Uterus (tissue), 2 donors: ENCODE results near the gene OPTC.

Experiments
- POLR2A ChIP-seq, 2 donors: fragments of 450-650 bp; IDR thresholded peaks; one replicate each; pipeline ENCODE4 v1.6.1; 2016; ENCODE audit warnings: antibody characterized with exemption in 2 of 2, mild to moderate bottlenecking in 1 of 2, moderate library complexity in 1 of 2
- TF ChIP-seq, protein P1 (sequence below), 4 experiments: fragments of 200-600 bp in 2 of 4; fragments of 450-650 bp in 2 of 4; sonication (generic) in 2 of 4; IDR thresholded peaks; one replicate each; pipeline ENCODE4 v1.5.1; 2016 to 2019; ENCODE audit warnings: antibody characterized with exemption in 4 of 4, mild to moderate bottlenecking in 2 of 4, moderate library complexity in 1 of 4

DNA sequence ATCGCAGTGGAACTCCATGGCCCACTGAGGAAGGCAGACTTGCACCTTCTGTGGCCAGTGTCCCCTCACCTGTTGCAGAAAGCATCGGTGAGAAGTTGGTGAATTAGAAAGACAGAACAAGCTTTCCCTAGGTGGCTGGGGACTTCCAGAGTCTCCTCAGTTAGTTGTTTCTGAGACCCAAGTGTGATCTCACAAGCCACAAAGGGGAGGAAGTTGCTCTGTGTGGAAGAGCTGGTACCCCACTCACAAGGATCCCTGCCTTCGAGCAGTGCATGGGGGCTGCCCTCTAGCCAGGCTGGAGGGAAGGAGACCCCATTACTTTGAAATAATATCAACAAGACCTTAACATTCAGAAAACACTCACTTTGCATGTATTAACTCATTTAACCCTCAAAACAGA is 16.2 kb upstream of the OPTC start:
- TF ChIP-seq, protein P1, sequence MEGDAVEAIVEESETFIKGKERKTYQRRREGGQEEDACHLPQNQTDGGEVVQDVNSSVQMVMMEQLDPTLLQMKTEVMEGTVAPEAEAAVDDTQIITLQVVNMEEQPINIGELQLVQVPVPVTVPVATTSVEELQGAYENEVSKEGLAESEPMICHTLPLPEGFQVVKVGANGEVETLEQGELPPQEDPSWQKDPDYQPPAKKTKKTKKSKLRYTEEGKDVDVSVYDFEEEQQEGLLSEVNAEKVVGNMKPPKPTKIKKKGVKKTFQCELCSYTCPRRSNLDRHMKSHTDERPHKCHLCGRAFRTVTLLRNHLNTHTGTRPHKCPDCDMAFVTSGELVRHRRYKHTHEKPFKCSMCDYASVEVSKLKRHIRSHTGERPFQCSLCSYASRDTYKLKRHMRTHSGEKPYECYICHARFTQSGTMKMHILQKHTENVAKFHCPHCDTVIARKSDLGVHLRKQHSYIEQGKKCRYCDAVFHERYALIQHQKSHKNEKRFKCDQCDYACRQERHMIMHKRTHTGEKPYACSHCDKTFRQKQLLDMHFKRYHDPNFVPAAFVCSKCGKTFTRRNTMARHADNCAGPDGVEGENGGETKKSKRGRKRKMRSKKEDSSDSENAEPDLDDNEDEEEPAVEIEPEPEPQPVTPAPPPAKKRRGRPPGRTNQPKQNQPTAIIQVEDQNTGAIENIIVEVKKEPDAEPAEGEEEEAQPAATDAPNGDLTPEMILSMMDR (IDR thresholded peaks at IDR 0.05): no peak
- no peak for TF ChIP-seq POLR2A (IDR thresholded peaks at IDR 0.05)
